Measurements from ENCODE around the gene GLYAT. TPM values are rescaled to one million over a fixed set of nuclear protein-coding genes. Genes with fewer than 3 reads are reported as not detected.
"Not testable (repeated sequence)": the region's sequence is repeated elsewhere in the genome, so short reads cannot be mapped to it uniquely, and the experiment has no call there.

Gene GLYAT
- polyA plus RNA-seq, 4 donors: 103 to 162 (median 158) TPM

GRCh38 chr11:58744988-58745704 is 13.4 kb upstream of the GLYAT start:
- DNase-seq (ENCODE audit: low read depth in 4 of 4, low spot score in 2 of 4): no peak

GRCh38 chr11:58742981-58743880 is 11.5 kb upstream of the GLYAT start:
- no peak for DNase-seq (ENCODE audit: low read depth in 4 of 4, low spot score in 2 of 4)

- DNase-seq (ENCODE audit: low read depth in 4 of 4, low spot score in 2 of 4): no peak
These were observed 10.4 kb upstream of the GLYAT start for GRCh38 chr11:58742140-58742539.

GRCh38 chr11:58741127-58741526 is 9.4 kb upstream of the GLYAT start:
- no peak for DNase-seq (ENCODE audit: low read depth in 4 of 4, low spot score in 2 of 4)

- DNase-seq (ENCODE audit: low read depth in 4 of 4, low spot score in 2 of 4): no peak
These were observed 8.7 kb upstream of the GLYAT start for GRCh38 chr11:58740447-58740846.

- no peak for DNase-seq (ENCODE audit: low read depth in 4 of 4, low spot score in 2 of 4)
These were observed 8.1 kb upstream of the GLYAT start for GRCh38 chr11:58739725-58740430.

GRCh38 chr11:58734681-58735490 is 3.1 kb upstream of the GLYAT start:
- no peak for DNase-seq (ENCODE audit: low read depth in 4 of 4, low spot score in 2 of 4)

- DNase-seq (ENCODE audit: low read depth in 4 of 4, low spot score in 2 of 4): no peak
These were observed 1.1 kb downstream of the GLYAT start for GRCh38 chr11:58730507-58731089.

- no peak for DNase-seq (ENCODE audit: low read depth in 4 of 4, low spot score in 2 of 4)
These were observed 4.3 kb downstream of the GLYAT start for GRCh38 chr11:58727415-58727797.

- no peak for DNase-seq (ENCODE audit: low read depth in 4 of 4, low spot score in 2 of 4)
These were observed 4.9 kb downstream of the GLYAT start for GRCh38 chr11:58726737-58727414.

GRCh38 chr11:58719406-58720117 is 12.2 kb downstream of the GLYAT start:
- DNase-seq (ENCODE audit: low read depth in 4 of 4, low spot score in 2 of 4): no peak

GRCh38 chr11:58712531-58712930 is 19.2 kb downstream of the GLYAT start:
- DNase-seq (ENCODE audit: low read depth in 4 of 4, low spot score in 2 of 4): no peak

GRCh38 chr11:58711832-58712231 is 19.9 kb downstream of the GLYAT start:
- no peak for DNase-seq (ENCODE audit: low read depth in 4 of 4, low spot score in 2 of 4)

- DNase-seq (ENCODE audit: low read depth in 4 of 4, low spot score in 2 of 4): no peak
These were observed 24.0 kb downstream of the GLYAT start for GRCh38 chr11:58707767-58708166.

- not testable (repeated sequence) for DNase-seq (ENCODE audit: low read depth in 4 of 4, low spot score in 2 of 4)
These were observed 34.9 kb downstream of the GLYAT start for GRCh38 chr11:58696825-58697224.

- no peak for DNase-seq (ENCODE audit: low read depth in 4 of 4, low spot score in 2 of 4)
These were observed 38.7 kb downstream of the GLYAT start for GRCh38 chr11:58693026-58693425.

GRCh38 chr11:58691675-58692074 is 40.1 kb downstream of the GLYAT start:
- no peak for DNase-seq (ENCODE audit: low read depth in 4 of 4, low spot score in 2 of 4)

- DNase-seq (ENCODE audit: low read depth in 4 of 4, low spot score in 2 of 4): no peak
These were observed 42.8 kb downstream of the GLYAT start for GRCh38 chr11:58688789-58689503.
